HG03575 (cell line): ENCODE data around the gene TAF6L.
"Not testable (repeated sequence)": the region's sequence is repeated elsewhere in the genome, so short reads cannot be mapped to it uniquely, and the experiment has no call there.

Experiments used
- ATAC-seq: cut with Tn5 transposase; IDR thresholded peaks from one replicate; pipeline ENCODE4 v1.9.1; 2021; ENCODE audit not compliant: unreplicated experiment, insufficient number of reproducible peaks, low FRiP score; ENCODE audit errors: extremely low read depth

TAF6L gene

GRCh38 chr11:62771144-62772021, at the start of gene TAF6L:
TSS of gene TAF6L (plus strand) at chr11:62771396. CDS start at chr11:62775784, 4,388 bp downstream.
- peak; percentile 31 for ATAC-seq

- ATAC-seq = no peak
Observed at GRCh38 chr11:62721994-62722393, 49.2 kb upstream of the TAF6L start.

- ATAC-seq = no peak
Observed at GRCh38 chr11:62724171-62724570, 47.0 kb upstream of the TAF6L start.

DNA sequence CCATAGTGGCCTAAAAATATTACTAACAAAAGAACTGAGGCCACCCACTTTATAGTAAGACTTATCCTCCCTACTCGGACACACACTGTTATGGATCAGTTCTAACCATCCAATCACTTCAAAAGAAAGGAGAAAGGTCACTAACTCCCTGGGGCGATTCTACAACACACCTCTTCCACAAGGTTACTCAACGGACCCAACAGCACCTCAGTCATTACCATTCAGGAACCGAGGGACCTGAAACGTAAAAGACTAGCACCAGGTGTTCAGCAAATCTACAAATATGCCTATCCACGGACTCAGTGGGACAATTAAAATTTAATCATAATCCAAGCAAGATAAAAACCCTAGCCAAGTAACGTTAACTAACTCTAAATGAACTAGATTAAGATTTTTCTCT, 45.5 kb upstream of the TAF6L start:
- ATAC-seq = no peak

DNA sequence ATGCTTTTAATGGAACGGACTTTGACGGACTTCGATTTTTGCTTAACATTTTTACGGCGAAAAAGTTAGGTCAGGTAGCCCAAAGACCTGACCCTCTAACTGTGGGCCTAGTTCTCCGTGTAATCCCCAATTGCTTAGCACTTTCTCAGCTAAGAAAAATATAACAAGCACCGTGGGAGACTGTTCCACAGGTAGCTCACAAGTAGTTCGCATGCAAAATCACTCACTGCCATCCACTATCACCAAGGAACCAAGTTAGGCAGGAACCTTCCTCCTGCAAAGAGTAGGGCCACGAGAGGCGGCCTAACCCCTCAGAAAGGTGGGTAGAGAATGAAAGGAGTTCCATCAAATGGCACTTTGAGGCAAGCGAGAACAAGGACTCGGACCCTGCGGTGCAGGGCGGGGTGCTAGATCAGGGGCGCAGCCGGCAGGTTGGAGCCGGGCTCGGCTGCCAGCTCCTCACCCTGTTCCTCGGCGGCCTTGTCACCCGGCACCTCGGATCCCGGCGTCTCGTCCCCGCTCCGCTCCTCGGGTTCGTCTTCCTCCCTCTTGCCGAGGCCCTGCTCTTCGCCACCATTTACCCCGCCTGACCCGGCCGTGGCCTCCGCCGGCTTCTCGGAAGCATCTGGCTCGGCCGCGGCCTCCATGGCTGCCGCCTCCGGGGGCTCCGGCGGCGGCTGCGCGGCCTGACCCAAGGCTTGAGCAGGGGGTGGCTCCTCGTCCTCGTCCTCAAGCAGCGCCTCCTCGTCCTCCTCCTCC, 44.9 kb upstream of the TAF6L start:
- ATAC-seq = no peak

DNA sequence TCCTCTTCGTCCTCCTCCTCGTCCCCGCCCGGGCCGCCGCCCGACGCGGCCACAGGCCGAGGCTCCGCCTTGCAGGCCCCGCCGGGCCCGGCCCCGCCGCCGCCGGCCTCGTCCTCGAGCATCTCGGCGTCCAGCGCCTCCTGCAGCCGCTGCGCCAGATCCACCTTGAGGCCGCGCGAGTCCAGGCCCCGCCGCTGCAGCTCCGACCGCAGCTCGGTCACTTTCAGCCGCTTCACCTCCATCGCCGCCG, 44.4 kb upstream of the TAF6L start:
- no peak for ATAC-seq

GRCh38 chr11:62727165-62727871, 43.9 kb upstream of the TAF6L start, which contains the start of gene HNRNPUL2:
TSS of gene HNRNPUL2 (minus strand) at chr11:62727457. CDS start at chr11:62727156, 301 bp downstream.
- peak; percentile 36 for ATAC-seq

- ATAC-seq = peak; percentile 43
Observed at GRCh38 chr11:62727872-62728170, 43.4 kb upstream of the TAF6L start.

DNA sequence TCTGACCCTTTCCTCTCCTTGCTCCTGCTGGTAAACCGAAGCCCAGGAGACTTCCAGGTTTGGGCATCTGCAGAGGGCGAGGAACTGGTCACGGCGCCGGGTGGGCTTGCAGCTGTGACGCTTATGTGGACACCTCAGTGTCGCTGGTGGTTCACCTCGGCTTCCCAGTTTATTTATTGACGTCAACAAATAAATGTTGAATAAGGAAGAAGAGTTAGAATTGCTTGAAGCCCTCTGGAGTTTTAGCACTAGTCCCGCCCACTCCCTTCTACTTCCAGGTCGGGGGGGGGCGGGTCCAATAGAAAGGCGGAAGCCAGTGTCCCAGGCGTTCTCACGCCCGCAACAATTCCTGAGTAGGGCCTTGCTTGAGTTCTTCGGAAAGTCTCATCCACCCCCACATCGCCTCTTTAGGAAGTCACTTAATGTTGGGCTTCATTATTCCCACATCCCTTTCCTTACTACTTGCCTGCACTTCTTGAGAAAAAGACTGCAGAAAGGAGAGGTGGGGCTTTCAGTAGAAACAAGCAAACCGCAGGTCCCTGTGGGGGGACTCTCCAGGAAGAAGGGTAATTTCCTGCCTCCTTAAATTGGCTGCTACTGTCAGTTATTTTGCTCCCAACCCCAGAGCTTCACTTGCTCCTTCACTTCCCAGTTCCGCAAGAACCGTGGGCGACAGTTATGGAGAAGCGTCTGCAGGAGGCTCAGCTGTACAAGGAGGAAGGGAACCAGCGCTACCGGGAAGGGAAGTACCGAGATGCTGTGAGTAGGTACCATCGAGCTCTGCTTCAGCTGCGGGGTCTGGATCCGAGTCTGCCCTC, 42.8 kb upstream of the TAF6L start, which contains the start of gene TTC9C:
Gene TTC9C (plus strand): TSS at position 316 of the 818 bp plus-strand sequence. CDS start 363 bp downstream, at position 679.
- ATAC-seq = peak; percentile 4

- not testable (repeated sequence) for ATAC-seq
Observed at GRCh38 chr11:62730076-62730475, 41.1 kb upstream of the TAF6L start.

DNA sequence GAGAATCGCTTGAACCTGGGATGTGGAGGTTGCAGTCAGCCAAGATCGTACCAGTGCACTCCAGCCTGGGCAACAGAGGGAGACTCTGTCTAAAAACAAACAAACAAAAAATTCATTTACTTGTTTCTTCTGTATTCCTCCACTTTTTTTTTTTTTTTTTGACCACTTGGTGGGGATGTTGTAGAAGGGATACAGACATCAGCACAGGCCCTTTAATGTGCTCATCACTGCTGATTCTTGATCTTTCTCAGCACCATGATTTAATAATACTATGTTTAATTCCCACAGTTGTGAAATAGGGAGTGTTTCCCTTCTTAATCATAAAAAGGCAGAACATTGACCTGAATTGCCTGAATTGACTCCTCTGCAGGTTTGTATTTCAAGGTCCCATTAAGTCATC, 38.4 kb upstream of the TAF6L start:
- ATAC-seq = no peak

- no peak for ATAC-seq
Observed at GRCh38 chr11:62737196-62737595, 34.0 kb upstream of the TAF6L start.

GRCh38 chr11:62747475-62748160, 23.6 kb upstream of the TAF6L start:
- ATAC-seq = no peak

DNA sequence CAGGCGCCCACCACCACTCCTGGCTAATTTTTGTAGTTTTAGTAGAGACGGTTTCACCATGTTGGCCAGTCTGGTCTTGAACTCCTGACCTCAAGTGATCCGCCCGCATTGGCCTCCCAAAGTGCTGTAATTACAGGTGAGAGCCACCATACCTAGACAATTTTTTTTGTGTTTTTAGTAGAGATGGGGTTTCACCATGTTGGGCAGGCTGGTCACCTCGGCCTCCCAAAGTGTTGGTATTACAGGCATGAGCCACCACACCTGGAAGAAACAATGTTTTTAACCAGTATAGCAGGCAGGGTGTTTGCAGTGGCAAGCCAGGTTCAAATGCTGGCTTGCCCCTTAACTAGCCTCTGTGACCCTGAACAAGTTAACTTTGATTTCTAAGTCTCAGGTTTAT, 21.3 kb upstream of the TAF6L start:
- ATAC-seq = not testable (repeated sequence)

GRCh38 chr11:62752177-62752785, 18.9 kb upstream of the TAF6L start:
- ATAC-seq = no peak

DNA sequence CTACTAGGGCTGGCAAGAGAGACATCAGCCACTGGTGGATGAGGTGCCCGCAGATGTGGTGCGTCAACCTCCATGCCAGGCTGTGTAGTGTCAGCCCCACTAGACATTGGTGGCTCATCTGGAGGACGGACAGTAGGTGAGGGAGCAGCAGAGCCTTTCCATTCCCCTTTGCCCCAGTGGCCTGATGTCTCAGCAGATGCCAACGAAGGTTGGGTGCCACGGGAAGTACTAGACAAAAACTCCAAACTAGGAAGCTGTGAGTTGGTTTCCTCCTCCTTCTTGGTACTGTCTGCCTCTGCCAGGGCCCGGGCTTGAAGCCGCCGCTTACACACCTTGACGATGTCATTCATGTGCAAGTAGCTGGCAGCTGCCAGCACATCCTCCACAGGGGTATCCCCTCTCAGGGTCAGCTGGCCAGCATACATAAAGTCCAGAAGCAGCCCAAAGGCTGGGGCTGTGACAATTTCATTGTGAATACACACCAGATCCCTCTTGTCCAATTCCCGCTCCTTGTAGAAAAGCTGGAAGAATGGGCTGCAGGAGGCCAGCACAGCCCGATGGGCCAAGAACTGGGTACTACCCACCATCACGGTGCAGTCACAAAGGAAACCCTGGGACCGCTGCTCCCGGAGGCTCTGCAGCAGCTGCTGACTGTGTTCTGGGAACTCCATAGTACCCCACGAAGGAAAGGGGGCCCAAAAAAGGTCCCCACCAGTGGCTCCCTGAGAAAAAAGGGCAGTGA, 18.0 kb upstream of the TAF6L start:
- ATAC-seq = no peak
